Measurements from ENCODE around the gene MINDY1.

- TF ChIP-seq CTCF (conservative IDR thresholded peaks at IDR 0.05; ENCODE audit: low read depth, low read length) = no peak
- no peak for TF ChIP-seq EZH2 (IDR thresholded peaks at IDR 0.05; ENCODE audit: borderline replicate concordance, low read depth, low read length, poor library complexity, severe bottlenecking)
These were observed 51.4 kb downstream of the MINDY1 start for GRCh38 chr1:150955280-150955679.

Measured in A673 (cell line).